Effector CD8-positive, alpha-beta T cell (primary cell): ENCODE results near the gene VSTM4.

Source experiments
- DNase-seq: peaks from one replicate; lab custom pipeline; 2025; lab: John Stamatoyannopoulos, UW

The VSTM4 gene

GRCh38 chr10:49141541-49142332, 26.4 kb upstream of the VSTM4 start:
- DNase-seq = no peak

DNA sequence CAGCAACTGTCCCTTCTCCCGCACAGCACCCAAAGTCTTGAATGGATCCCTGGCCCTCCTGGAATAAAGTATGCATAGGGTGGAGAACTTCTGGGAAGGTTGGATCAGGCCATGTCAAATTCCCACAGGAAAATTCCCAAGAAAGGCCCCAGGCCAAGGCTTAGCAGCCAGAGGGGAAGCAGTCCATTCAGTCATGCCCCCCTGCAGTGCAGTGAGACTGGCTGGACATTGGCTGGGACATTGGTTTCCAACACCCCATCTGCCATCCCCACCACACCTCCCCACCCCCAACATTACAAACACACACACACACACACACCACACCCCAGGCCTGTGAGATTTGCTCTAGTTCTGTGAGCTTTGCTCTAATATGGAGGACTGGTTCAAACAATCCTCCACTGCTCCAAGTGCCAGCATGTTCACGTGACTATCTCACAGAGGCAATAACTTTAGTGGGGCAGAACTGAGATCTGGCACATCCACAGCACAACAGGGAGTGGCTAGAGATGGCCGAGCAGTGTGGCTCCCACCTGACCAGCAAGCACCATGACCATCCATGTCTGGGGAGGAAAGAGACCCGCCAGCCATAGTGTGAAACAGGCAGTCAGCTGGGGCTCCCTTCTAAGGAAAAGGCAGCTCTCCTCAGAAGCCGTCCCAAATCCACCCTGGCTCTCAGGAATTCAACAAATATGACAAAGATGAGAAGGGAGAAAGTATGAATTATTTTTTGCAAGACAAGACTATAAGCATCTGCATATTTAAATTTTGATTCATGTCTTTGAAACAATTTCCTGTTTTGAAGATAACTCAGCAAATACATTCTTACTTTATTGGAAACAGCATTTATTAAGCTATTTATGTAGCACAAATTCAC, 25.2 kb upstream of the VSTM4 start:
- no peak for DNase-seq

GRCh38 chr10:49139846-49140195, 24.5 kb upstream of the VSTM4 start:
- no peak for DNase-seq

DNA sequence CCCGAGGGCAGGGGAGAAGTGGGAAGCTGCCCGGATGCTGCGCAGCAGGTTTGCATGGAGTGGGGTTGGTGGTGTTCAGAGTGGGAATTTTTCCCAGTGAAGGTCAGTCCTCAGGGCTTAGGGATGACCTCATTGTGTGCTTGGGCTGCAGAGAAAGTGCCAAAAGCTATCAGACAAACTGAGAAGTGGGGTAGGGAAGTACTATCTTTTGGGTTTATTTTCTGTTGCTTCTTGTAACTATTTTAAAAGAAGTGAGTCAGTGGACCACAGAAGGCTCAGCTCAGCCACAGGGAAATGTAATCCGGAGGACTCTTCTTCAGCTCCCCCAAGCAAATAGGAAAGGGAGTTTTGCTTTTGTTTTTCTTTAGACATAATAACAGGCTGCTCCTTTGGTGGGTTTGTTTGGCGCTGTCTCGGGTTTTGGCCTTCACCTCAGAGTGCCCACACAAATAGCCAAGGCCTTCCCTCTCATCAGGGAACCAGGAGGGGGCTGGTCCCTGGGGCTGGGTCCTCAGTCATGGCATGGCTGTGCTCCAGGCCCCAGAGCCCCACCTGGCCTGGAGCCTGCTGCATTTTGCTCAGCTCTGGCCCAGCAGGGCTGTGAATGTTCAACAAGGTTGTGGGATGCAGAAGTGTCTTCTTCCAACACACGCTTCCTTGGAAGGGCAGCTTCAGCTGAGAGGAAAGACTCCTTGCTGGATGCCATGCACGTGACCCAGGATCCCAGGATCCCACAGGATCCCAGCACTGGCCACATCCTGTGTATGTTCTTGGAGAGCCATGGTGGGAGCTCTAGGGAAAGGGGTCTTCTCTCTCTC, 23.9 kb upstream of the VSTM4 start:
- no peak for DNase-seq

- DNase-seq = no peak
These were observed 23.1 kb upstream of the VSTM4 start for GRCh38 chr10:49138361-49138891.

DNA sequence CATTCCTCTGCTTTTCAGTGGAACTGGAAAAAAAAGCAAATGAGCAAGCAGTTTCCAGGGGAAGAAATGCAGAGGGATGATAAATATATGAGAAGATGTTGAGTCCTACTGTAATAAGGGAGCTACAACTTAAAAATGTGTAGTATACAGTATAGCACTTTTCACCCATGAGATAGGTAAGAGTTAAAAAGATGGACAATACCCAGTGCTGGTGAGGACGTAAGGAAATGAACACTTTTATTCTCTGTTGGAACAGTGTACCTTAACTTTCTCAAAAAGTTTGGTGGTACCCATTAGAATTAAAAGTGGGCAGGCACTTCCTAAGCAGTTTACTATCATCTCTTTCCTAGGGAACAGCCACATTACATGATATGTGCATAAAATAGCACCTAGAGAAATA, 21.2 kb upstream of the VSTM4 start:
- no peak for DNase-seq

DNA sequence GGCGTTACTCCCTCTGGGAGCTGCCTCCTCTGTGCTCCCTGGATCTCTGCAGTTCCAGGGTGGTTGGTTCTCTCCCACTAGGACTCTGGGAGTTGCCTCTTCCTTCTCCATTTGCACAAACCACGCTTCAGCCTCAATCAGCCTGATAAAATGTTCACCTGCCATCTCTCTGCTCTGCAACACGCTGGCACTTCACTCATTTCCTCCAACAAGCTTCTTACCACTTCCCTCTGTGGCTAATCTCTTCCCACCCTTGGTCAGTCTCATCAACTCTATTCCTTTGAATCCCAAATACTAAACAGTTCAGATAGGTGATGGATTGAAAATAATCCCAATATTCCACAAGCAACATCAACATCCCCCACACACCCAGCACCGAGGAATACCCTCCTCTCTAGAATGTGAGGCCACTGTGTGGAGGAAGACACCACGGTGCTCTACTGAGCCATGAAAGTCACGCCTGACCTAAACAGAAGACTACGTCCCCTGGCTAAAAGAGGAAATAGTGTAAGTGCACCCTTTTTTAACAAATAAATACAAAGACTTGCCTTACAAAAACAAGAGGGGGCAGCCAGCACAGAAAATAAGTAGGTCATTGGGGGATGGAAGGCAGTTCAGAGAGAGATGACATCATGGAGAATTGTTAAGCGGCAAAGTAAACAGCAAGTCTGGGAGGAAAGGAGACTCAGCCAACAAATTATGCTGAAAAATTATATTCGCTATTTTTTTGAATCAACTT, 20.4 kb upstream of the VSTM4 start:
- no peak for DNase-seq

DNA sequence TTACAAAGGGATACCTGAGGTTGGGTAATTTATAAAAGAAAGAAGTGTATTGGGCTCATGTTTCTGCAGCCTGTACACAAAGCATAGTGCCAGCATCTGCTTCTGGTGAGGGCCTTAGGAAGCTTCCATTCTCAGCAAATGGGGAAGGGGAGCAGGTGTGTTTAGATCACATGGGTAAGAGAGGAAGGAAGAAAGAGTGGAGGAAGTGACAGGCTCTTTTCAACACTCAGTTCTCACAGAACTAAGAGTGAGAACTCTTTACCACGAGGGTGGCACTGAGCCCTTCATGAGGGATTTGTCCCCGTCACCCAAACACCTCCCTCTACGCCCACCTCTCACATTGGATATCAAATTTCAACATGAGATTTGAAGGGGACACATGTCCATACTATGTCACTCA, 19.0 kb upstream of the VSTM4 start:
- no peak for DNase-seq

DNA sequence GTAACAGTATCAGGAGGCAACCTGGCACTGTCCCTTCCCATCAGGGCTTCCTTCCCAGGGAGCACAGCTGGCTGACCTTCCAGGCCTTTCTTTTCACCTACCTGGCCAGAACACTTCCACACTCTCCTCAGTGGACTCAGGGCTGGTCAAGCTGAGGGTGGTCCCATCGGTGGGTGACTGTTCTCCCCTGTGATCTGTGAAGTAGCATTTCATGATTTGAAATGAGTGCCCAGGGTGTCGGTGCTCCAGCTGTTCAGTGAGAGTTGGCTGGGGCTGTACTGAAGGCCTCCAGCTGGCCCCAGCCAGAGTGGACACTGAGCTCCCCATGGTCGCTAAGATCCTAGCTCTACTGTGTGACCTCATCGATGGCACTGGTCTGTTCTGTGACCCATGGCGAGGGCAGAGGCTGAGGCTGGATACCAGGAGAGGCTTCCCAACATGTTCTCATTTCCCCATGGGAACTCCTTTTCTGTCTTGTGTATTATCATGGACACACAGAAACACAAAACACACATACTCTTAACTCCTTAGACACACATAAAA, 18.5 kb upstream of the VSTM4 start, which contains the start of gene FAM170B:
Gene FAM170B, minus strand, starts transcription at position 316 of the 543 bp plus-strand sequence. Its CDS starts 103 bp downstream, at position 213.
- DNase-seq = no peak

GRCh38 chr10:49132362-49132737, 17.0 kb upstream of the VSTM4 start:
- no peak for DNase-seq

DNA sequence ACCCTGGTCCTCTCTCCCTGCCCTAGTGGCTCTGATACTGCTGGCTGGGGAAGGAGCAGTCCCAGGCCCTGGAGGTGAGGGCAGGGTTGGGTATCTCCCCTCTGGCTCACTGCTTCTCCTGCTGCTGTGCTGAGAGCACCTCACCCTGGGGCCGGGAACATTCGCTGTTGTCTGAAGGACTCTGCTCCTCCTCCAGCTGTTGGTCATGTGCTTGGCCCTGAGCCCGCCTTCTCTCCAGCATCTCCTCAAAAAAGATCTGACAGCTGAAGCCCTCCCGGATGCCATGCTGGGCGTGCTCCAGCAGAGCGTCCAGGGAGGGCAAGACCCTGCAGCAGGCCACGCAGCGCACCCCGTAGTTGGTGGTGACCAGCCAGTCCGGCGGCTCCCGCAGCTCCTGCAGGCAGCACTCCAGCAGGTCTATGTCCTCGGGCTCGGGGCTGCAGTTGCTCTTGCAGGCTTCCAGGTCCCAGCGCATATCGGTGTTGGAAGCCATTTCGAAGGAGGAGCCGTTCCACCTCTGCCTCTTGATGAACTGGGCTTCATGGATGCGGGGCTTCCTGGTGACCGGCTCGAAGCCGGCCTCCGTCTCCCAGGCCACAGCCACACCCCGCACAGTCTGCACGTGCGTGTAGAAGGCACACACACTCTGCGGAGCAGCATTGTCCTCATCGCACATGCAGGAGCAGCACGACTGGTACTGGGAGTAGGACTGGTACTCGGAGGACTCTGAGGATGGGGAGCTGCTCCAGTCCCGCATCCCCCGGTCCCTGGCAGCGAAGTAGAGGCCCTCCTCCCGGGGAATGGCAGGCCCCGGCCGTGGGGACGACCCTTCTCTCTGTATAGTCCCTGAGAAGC, 16.4 kb upstream of the VSTM4 start:
- no peak for DNase-seq

DNA sequence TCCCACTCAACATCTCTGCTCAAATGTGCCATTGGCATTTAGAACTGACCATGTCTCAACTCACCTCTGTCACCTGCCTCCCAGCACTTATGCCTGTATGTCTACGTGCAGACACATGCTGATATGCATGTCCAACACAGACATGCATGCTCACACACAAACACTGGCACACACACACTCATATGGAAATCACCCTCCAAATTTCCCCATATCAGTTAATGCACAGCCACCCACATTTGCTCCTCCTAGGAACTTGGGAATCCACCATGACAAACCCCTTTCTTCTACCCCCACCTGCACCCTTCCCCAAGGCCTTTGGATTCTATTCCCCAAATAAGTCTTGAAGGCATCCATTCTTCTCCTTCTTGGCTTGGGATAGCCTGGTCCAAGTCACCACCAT, 14.1 kb upstream of the VSTM4 start:
- no peak for DNase-seq

- no peak for DNase-seq
These were observed 13.5 kb upstream of the VSTM4 start for GRCh38 chr10:49128854-49129253.

DNA sequence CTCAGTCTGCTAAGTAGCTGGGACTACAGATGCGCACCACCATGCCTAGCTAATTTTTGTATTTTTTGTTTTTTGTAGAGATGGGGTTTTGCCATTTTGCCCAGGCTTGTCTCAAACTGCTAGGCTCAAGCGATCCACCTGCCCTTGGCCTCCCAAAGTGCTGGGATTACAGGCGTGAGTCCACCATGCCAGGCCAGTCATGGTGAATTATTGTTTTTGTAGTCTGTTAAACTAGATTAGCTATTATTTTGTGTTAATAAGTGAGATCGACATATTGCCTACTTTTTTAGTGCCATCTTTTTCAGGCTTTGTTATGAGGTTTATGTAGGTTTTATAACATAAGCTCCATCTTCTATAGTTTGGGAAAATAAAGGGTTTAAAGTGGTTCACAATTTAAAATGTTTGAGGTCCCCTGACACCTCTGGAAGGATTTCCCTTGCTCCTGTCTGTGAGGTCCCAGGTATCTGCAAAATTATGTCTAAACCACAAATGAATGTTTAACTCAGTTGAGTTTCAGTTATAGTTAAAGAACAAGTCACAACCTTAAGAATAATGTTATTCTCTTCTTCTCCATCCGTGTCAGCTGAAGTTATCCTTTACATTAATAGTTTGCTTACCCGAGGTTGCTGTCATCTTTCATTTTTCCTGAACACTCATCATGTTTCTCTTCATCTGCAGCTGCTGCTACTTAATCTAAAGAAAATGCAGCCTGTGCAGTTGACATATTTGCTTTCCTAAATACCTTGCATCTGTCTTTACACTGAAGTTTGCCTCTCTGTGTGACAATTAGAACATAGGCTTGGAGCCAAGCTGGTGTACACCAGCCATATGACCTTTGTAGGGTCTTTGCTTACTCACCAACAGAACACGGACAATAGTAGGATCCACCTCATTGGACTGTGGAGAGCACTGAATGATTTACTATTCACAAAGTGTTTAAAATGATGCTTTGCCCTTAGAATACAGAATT, 8.9 kb upstream of the VSTM4 start:
- DNase-seq = no peak

DNA sequence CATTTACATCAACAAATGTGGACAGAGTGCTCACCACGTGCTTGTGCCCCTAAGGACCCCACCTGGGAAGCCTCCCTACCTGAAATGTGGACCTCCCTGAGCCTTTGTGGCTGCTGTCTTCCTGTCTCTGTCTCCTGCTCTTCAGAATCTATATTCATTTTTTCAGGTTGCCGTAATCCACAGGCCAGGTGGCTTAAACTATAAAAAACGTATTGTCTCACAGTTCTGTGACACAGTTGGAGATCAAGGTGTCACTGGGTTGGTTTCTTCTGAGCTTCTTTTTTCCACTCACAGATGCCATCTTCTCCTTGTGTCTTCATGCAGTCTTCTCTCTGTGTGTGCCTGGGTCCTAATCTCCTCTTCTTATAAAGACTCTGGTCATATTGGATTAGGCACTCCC, 5.6 kb upstream of the VSTM4 start:
- no peak for DNase-seq

DNA sequence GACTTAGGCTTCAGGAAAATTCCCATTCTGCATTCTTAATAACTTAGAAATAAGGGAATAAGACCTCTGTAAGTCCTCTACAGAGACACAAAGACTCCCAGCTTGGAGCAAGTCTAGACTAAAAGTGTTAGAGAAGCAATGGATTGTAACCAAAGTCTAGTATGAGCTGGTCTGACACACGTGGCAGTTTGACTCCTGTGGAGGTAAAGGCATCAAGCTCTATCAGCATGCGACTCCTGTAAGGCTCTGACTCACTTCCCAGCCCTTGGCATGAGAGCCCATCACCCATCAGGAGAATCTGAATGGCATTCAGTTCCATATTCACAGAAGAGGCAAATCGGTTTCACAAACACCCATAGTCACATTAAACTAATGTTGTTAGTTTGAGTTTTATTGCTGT, 4.4 kb upstream of the VSTM4 start:
- no peak for DNase-seq

DNA sequence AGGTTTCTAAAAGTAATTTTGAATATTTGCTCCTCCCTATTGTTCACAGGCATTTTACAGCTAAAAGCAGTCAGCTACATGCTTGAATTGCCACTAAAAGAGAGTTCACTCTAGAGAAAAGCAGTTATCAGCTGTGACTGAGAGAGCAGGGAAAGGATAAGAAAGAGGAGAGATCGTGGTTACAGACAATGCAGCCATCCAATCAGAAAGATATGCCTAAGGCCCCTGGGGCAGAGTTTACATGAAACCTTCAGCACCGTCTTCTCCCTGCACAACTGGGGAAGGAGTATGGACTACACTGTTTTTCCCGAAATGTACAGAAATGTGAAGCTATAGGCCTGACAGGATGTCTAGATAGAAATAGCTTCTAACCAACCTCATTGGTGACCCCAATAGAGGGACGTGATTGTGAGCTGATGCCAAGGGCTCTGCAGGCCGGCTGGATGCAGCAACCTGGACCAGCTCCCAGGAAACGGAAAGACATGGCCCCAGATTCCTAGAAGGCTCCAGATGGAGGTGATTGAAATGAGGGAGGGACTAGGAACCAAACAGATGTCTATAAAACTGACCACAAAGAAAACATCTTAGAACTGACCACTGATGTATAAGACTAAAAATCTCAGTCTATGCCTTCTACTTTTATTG, 3.2 kb upstream of the VSTM4 start:
- DNase-seq = no peak

- no peak for DNase-seq
These were observed 2.2 kb upstream of the VSTM4 start for GRCh38 chr10:49117376-49118070.
